RPMI8226 (cell line): ENCODE results near the gene TSKU.

Source experiments
- DNase-seq: peaks from one replicate; pipeline ENCODE4 v3.0.0-alpha.2; 2015

TSKU gene, protein sequence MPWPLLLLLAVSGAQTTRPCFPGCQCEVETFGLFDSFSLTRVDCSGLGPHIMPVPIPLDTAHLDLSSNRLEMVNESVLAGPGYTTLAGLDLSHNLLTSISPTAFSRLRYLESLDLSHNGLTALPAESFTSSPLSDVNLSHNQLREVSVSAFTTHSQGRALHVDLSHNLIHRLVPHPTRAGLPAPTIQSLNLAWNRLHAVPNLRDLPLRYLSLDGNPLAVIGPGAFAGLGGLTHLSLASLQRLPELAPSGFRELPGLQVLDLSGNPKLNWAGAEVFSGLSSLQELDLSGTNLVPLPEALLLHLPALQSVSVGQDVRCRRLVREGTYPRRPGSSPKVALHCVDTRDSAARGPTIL

GRCh38 chr11:76783294-76783895 lies at the start of gene TSKU:
Gene TSKU (plus strand): TSS chr11:76783356. CDS start chr11:76795617, 12,261 bp downstream.
- DNase-seq = peak; percentile 56

DNA sequence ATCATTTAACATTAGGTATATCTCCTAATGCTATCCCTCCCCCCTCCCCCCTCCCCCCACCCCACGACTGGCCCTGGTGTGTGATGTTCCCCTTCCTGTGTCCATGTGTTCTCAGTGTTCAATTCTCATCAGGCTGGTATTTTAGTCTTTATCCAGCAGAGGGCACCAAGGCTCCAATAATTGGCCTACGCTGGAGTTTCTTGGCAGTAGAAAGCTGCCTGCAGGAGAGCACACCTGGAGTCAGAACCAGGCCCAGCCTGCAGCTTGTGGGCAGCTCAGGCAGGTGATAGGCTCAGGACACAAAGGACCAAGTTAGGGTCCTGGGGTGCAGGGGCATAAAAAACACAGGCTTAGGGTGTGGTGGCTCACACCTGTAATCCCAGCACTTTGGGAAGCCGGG lies 49.2 kb upstream of the TSKU start:
- DNase-seq = peak; percentile 89

DNA sequence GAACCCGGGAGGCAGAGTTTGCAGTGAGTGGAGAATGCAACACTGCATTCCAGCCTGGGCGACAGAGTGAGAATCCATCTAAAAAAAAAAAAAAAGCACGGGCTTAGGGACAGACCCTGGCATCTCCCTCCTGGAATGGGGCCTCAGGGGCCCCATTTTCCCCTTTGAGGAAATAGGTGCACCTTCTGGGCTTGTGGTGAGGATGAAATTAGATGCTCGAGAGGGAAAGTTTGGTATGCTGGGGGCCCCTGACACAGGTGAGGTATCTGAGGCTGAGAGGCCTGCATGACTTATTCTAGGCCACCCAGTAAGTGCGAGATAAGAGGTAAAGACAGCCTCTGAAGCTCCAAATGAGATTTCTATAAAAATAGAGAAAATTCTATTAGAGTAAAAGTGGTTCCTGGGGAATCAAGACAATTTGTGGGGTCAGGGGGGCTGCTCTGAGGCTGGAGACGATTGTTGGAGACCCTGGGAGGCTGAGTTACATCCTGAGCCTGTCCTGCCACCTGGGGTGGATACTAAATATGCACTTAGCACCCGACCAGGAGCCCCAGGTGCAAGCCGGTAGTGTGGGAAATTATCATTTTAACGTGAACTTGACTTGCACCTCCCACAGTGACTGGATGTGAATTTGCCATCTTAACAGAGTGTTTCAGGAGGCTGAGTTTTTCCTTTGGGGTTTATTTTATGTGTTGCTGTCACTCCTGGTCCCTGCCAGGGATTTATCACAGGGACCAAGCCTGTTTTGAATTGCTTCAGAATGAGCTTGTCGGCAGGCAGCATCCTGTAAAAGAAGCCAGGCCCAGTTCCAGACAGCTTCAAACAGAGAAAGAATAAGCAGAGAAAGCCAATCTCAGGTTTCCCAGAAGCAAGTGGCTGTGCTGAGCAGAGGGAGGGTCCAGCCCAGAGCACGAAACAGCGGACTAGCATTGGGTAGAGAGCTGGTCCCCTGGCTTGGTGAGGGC lies 48.4 kb upstream of the TSKU start:
- no peak for DNase-seq

GRCh38 chr11:76735841-76736240 lies 47.3 kb upstream of the TSKU start:
- DNase-seq = no peak

DNA sequence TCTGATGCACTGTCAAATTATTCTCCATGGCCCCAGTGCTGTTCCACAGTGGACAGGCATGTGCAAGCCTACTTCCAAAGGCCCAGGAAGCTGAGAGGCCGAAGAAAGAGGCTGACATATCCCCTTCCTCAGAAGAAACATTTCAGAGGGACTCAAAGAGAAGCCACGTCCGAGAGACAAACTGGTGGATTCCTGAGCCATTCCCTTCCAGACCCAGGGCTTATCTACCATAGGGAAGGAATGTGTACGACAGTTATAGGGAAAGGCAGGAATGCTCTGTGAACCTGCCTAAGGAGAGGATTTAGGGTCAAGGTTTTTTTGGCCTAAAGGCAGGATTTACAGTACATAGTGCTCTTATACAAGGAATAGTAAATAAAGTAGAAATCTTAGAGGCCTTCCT lies 46.9 kb upstream of the TSKU start:
- DNase-seq = no peak

GRCh38 chr11:76736773-76737495 lies 46.2 kb upstream of the TSKU start:
- DNase-seq = peak; percentile 40

GRCh38 chr11:76738618-76739240 lies 44.4 kb upstream of the TSKU start:
- no peak for DNase-seq

DNA sequence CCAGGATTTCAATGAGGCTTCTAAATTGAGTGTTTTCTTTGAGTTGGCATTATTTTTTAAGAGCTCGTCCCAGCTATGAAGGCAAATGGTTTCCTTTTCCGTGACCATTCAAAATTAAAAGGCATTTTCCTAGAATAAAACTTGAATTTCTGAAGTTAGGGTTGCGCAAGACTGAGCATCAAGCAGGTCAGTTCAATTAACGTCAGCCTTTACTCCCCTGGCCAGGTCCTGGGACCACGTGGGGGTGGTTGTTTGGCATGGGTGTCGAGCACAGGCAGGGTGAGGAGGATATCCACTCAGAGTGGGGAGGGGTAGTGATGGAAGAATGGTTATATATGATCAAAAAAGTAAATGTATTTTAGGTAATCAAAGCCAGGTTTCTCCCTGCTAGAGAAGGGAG lies 43.4 kb upstream of the TSKU start:
- no peak for DNase-seq

- DNase-seq = peak; percentile 40
These were observed 42.4 kb upstream of the TSKU start for GRCh38 chr11:76740772-76741171.

GRCh38 chr11:76742902-76743301 lies 40.3 kb upstream of the TSKU start:
- DNase-seq = no peak

GRCh38 chr11:76744186-76745043 lies 38.7 kb upstream of the TSKU start:
- DNase-seq = peak; percentile 15

- no peak for DNase-seq
These were observed 38.1 kb upstream of the TSKU start for GRCh38 chr11:76745044-76745376.

DNA sequence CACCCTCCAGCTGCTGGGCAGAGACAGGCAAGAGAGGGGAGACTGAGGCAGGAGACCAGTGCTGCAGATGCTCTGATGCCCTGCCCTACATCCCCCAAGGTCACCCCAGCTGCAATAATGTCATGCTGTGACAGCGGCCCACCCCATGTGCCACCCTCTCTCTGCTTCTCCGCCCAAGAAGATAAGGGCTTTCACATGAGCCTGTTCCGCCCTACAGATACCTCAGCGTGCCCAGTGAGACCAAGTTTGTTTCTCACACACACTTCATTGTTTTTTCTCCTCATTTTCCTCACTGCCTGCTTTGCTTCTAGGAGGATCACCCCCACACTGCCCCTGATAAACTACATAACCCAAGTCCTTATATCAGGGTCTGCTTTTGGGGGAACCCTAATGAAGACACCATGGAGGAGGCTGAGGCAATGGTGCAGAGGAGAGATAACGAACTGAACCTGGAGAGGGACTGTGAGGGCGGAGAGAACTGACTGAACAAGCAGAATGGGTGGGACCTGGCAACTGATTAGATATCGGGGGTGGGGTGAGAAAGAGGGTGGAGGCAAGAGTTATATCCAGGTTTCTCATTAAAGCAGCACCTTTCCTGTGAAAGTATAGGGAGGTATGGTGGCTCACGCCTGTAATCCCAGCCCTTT lies 37.5 kb upstream of the TSKU start:
- no peak for DNase-seq

- DNase-seq = no peak
These were observed 35.8 kb upstream of the TSKU start for GRCh38 chr11:76747153-76747914.

DNA sequence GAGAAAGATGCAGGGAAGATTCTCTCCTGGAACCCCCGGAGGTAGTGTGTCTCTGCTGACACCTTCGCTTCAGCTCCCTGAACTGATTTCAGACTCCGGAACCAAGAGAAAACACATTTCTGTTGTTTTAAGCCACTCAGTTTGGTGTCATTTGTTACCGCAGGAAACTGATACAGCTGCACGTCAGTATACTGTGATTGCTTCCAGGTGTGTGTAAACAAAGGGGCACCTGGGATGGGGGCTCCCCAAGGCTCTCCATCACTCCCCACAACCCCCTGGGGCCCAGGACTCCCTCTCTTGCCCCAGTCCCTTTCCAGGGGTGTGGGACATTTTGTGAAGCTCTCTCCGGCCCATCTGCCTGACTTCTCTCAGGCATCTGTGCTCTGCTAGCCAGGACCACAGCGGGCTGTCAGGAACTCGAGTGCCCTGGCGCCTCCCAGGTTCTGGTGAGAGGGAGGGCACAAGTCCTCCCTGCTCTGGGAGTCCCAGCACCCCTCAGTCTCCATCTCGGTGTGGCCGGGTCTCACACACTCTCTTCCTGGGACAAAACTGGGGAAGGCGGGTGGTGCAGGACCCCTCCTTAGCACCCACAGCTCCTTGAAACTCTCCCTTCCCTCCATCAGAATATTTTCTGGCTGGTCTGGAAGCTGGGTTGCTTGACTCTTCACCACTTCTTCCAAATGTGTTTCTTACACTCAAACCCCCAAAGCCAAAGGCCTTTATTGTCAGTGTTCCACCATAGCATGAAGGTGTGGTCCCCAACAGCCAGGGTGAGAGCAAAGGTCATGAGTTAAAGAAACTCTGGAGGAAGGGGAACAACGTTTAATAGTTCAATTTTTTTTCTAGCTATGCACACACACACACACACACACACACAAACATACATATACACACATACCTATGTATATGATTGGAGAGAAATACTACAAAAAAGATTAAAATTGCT lies 35.0 kb upstream of the TSKU start:
- no peak for DNase-seq

DNA sequence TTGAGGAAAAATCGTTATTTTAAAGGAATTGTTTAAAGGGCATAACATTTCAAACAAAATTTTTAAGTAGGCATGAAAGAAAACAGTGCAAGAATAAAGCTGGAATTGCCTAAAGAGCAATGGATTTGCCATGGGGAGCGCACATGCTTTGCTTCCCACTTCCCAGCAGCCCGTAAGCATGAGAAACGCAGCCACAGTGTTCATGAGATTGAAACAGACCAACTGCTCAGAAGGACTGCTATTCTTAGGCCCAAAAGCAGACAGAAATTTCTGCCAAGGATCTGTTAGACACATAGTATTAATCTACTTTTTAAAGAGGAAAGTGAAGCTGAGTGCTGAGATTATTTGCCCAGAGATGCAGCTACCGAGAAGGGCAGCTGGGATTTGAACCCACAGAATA lies 34.2 kb upstream of the TSKU start:
- DNase-seq = no peak

DNA sequence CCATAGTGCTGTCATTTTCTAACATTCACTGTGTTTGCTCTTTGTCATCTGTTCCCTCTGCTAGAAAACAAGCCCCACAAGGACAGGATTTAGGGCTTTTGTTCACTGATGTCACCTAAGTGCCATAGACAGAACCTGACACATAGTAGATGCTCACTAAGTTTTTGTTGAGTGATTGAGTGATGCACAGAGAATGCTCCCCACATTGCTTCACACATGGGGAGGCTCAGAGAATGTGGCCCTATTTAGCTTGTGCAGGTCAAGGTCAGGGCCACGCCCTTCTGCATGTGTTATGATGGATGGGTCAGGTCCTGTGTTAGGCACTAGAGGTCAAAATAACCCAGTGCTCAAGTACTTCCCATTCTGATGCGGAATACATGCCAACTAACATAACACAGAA lies 33.1 kb upstream of the TSKU start:
- DNase-seq = no peak

DNA sequence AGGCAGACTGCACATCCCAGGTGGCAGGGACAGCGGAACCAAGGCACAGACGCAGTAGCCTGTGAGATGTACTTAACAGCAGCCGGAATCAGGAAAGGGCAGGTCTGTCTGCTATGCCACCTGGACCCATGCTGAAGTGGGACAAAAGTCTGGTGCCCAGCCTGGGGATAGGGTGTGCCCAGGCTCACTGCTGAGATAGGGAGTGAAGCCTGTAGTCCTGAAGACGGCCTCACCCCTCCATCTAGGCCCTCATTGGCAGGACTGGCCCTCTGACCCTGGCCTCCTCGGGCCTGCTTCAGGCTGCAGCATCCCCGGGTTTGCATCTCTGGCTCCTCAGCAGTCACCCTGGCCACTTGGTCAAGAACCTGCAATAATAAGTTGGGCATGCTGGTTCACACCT lies 32.4 kb upstream of the TSKU start:
- no peak for DNase-seq
